ENCODE data around the gene PPP6R1.

The PPP6R1 gene

DNA sequence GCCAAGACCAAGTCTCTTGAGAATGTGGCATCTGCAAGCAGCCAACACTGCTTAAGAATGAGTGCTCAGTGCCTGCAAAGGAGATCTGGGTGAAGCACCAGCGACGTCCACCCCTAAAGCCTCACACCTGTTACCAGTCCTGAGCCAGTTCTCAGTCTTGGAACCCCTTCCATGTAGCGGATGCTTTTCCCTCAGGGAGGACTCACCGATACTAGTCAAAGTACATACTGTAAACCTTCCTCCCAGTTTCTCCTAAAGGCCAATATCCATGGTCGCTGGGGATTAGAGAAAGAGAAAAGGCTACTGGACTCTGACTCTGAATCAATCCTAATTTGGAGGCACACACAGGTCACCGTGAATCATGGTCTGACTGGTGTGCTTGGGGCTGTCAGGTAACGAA lies 45.3 kb downstream of the PPP6R1 start:
- Histone ChIP-seq H2BK120ac (ENCODE audit: insufficient read depth, low read length, poor library complexity) (no peak overlapping the region), H3K23ac (ENCODE audit: low read length) (no peak overlapping the region), H2BK5ac (ENCODE audit: low read depth, low read length, poor library complexity) (no peak overlapping the region), H4K12ac (ENCODE audit: low read depth, low read length) (no peak overlapping the region), H3K27me3 (ENCODE audit: insufficient read depth, low read length) (no peaks in the 10 kb centered on the region), H4K91ac (ENCODE audit: low read depth, low read length) (no peak overlapping the region), H4K8ac (ENCODE audit: low read depth, low read length) (no peak overlapping the region), H3K9me3 (ENCODE audit: insufficient read depth, low read depth, low read length) (peaks cover 2% of the 10 kb centered on the region), H3K9ac (ENCODE audit: low read length) (no peak overlapping the region), H3K4me1 (ENCODE audit: control insufficient read depth in 1 of 2, insufficient read depth in 2 of 2, low read length in 2 of 2) (peaks cover 5 to 6% of the 10 kb centered on the region in 2 experiments), H3K79me2 (ENCODE audit: control insufficient read depth, insufficient read depth, low read length, poor library complexity) (no peaks in the 10 kb centered on the region), H3K4ac (ENCODE audit: low read depth, low read length) (no peak overlapping the region), H2AFZ (ENCODE audit: insufficient read depth, low read length, poor library complexity) (no peak overlapping the region), H2BK12ac (ENCODE audit: low read length) (no peak overlapping the region), H2AK5ac (ENCODE audit: low read length) (no peak overlapping the region), H3K4me3 (ENCODE audit: low read depth, low read length) (no peak overlapping the region), H3K18ac (ENCODE audit: low read length) (no peak overlapping the region), H3K14ac (ENCODE audit: low read length) (no peak overlapping the region), H3K79me1 (ENCODE audit: low read length) (peaks cover 3% of the 10 kb centered on the region), H3K4me2 (ENCODE audit: low read length) (no peak overlapping the region), H3K36me3 (ENCODE audit: control insufficient read depth in 1 of 2, insufficient read depth in 2 of 2, low read length in 2 of 2) (no peaks in the 10 kb centered on the region), H3K27ac (ENCODE audit: low read depth, low read length) (no peak overlapping the region)
- no peak for DNase-seq
- no CpG with 5 or more reads among the region's 7 CpGs for WGBS (ENCODE audit: extremely low coverage, insufficient coverage, insufficient read length)

DNA sequence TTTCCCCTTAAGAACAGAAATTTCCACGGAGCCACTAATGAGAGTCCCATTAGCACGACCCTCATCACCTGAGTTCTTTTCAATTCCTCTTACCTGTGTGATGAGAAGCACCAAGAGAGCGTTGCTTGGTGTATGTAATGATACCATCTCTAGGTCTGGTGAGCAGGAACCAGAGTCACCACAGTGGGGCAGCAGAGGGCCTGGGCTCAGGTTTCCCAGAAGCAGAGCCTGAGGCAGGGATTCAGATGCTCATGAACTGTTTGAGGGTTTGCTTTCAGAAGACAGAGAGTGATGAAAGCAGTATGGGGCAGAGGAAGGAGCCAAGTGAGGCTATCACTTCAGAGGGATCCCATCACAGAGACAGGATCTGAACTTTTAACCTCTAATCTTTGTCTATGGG lies 46.4 kb downstream of the PPP6R1 start:
- no CpG with 5 or more reads among the region's 3 CpGs for WGBS (ENCODE audit: extremely low coverage, insufficient coverage, insufficient read length)
- H3K27me3 ChIP-seq (ENCODE audit: insufficient read depth, low read length), result no peaks in the 10 kb centered on the region

DNA sequence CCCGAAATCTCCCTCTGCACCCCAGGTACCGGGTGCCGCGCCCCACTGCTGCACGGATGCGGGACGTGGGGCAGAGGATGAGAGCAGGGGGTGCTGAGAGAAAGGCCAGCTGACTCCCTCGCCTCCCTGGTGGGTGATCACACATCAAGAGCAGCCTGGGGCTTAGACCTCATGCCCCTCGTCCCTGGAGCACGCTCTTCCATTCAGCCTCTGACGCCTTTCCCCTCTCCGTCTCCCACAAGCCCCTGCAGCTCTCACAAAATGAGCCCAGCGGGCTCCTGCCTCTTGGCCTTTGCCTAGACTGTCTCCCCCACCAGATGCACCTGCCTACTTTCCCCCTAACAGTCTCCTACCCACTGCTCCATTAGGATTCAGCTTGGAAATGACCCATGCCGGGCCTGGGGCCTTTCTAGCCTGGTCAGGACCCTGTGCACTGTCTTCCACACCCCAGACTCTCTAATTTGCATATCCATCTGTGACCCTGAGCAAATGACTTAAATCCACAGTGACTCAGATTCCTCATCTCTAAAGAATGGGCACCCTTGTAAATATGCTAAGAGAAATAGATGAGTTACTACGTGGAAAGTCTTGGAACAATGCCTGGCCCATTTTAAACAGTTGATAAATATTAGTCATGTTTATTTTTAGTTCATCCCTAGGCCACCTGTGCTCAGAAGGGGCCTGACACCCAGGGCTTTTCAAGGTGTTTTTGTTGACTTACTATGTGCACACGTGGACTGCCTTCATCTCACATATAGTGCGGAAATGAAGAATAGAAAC lies 48.9 kb downstream of the PPP6R1 start:
- Histone ChIP-seq H3K4me1 (ENCODE audit: control insufficient read depth in 1 of 2, insufficient read depth in 2 of 2, low read length in 2 of 2) (peaks cover 0 to 5% of the 10 kb centered on the region in 2 experiments), H3K27me3 (ENCODE audit: insufficient read depth, low read length) (no peaks in the 10 kb centered on the region), H4K12ac (ENCODE audit: low read depth, low read length) (no peak overlapping the region), H2AK5ac (ENCODE audit: low read length) (no peak overlapping the region), H2BK12ac (ENCODE audit: low read length) (no peak overlapping the region), H3K79me1 (ENCODE audit: low read length) (no peaks in the 10 kb centered on the region), H3K4me3 (ENCODE audit: low read depth, low read length) (no peak overlapping the region), H3K4me2 (ENCODE audit: low read length) (no peak overlapping the region), H3K79me2 (ENCODE audit: control insufficient read depth, insufficient read depth, low read length, poor library complexity) (no peaks in the 10 kb centered on the region), H3K9me3 (ENCODE audit: insufficient read depth, low read depth, low read length) (peaks cover 2% of the 10 kb centered on the region), H2AFZ (ENCODE audit: insufficient read depth, low read length, poor library complexity) (no peak overlapping the region), H4K8ac (ENCODE audit: low read depth, low read length) (no peak overlapping the region), H3K27ac (ENCODE audit: low read depth, low read length) (no peak overlapping the region), H4K91ac (ENCODE audit: low read depth, low read length) (no peak overlapping the region), H2BK120ac (ENCODE audit: insufficient read depth, low read length, poor library complexity) (no peak overlapping the region), H3K36me3 (ENCODE audit: control insufficient read depth in 1 of 2, insufficient read depth in 2 of 2, low read length in 2 of 2) (no peaks in the 10 kb centered on the region), H3K14ac (ENCODE audit: low read length) (no peak overlapping the region), H2BK5ac (ENCODE audit: low read depth, low read length, poor library complexity) (no peak overlapping the region), H3K18ac (ENCODE audit: low read length) (no peak overlapping the region), H3K4ac (ENCODE audit: low read depth, low read length) (no peak overlapping the region), H3K23ac (ENCODE audit: low read length) (no peak overlapping the region), H3K9ac (ENCODE audit: low read length) (no peak overlapping the region)
- no peak for DNase-seq
- WGBS (ENCODE audit: extremely low coverage, insufficient coverage, insufficient read length), result no CpG with 5 or more reads among the region's 17 CpGs

More for the DNA sequence above, 46.4 kb downstream of the PPP6R1 start:
- Histone ChIP-seq H3K9ac (ENCODE audit: low read length) (no peak overlapping the region), H4K8ac (ENCODE audit: low read depth, low read length) (no peak overlapping the region), H2BK12ac (ENCODE audit: low read length) (no peak overlapping the region), H4K91ac (ENCODE audit: low read depth, low read length) (no peak overlapping the region), H2AK5ac (ENCODE audit: low read length) (no peak overlapping the region), H3K18ac (ENCODE audit: low read length) (no peak overlapping the region), H2BK5ac (ENCODE audit: low read depth, low read length, poor library complexity) (no peak overlapping the region), H3K79me1 (ENCODE audit: low read length) (peaks cover 3% of the 10 kb centered on the region), H3K27ac (ENCODE audit: low read depth, low read length) (no peak overlapping the region), H3K4me1 (ENCODE audit: control insufficient read depth in 1 of 2, insufficient read depth in 2 of 2, low read length in 2 of 2) (peaks cover 5 to 6% of the 10 kb centered on the region in 2 experiments), H2BK120ac (ENCODE audit: insufficient read depth, low read length, poor library complexity) (no peak overlapping the region), H3K36me3 (ENCODE audit: control insufficient read depth in 1 of 2, insufficient read depth in 2 of 2, low read length in 2 of 2) (no peaks in the 10 kb centered on the region), H3K4ac (ENCODE audit: low read depth, low read length) (no peak overlapping the region), H3K4me2 (ENCODE audit: low read length) (no peak overlapping the region), H3K9me3 (ENCODE audit: insufficient read depth, low read depth, low read length) (peaks cover 2% of the 10 kb centered on the region), H2AFZ (ENCODE audit: insufficient read depth, low read length, poor library complexity) (no peak overlapping the region), H4K12ac (ENCODE audit: low read depth, low read length) (no peak overlapping the region), H3K23ac (ENCODE audit: low read length) (no peak overlapping the region), H3K4me3 (ENCODE audit: low read depth, low read length) (no peak overlapping the region), H3K79me2 (ENCODE audit: control insufficient read depth, insufficient read depth, low read length, poor library complexity) (no peaks in the 10 kb centered on the region), H3K14ac (ENCODE audit: low read length) (no peak overlapping the region)
- peak; percentile 83 to 88 for DNase-seq

DNA sequence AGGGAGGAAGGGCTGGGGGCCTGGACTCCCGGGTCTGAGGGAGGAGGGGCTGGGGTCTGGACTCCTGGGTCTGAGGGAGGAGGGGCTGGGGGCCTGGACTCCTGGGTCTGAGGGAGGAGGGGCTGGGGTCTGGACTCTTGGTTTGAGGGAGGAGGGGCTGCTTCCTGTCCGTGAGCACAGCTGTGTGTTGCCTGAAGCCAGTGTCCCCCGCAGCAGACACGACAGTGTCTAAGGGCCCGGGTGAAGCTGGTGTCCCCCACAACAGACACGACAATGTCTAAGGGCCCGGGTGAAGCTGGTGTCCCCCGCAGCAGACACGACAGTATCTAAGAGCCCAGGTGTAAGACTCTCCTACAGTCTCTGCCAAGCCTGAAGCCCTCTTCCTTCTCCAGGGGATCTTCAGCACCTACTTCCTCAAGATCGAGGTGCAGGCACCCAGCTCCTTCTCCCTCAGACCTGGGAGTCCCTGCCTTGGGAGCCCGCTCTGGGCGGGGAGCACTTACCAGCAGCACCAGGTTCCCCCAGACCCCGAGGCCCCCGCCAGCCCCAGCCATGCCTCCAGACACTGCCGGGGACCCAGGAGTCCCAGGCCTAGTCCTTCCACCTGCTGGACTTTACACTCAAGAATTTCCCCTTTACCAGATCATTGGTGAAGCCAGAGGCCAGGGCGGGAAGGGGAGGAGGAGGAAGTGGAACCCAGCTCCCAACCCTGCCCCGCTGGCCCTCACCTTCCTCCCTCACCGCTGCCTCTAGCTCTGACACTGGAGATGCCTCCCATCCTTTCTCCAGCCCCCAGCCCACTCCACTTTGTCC lies 49.7 kb downstream of the PPP6R1 start, which contains the start of gene PTPRH:
Gene PTPRH (minus strand): TSS at position 622 of the 813 bp plus-strand sequence. CDS start 68 bp downstream, at position 554.
- Histone ChIP-seq H2BK5ac (ENCODE audit: low read depth, low read length, poor library complexity) (no peak within 1 kb of the TSS), H3K4me2 (ENCODE audit: low read length) (no peak within 1 kb of the TSS), H2AFZ (ENCODE audit: insufficient read depth, low read length, poor library complexity) (no peak within 1 kb of the TSS), H3K79me2 (ENCODE audit: control insufficient read depth, insufficient read depth, low read length, poor library complexity) (no peaks in the 10 kb centered on the region), H3K9ac (ENCODE audit: low read length) (no peak within 1 kb of the TSS), H3K36me3 (ENCODE audit: control insufficient read depth in 1 of 2, insufficient read depth in 2 of 2, low read length in 2 of 2) (no peaks in the 10 kb centered on the region), H3K18ac (ENCODE audit: low read length) (no peak within 1 kb of the TSS), H2BK120ac (ENCODE audit: insufficient read depth, low read length, poor library complexity) (no peak within 1 kb of the TSS), H3K4me3 (ENCODE audit: low read depth, low read length) (no peak within 1 kb of the TSS), H3K9me3 (ENCODE audit: insufficient read depth, low read depth, low read length) (peaks cover 2% of the 10 kb centered on the region), H4K12ac (ENCODE audit: low read depth, low read length) (no peak within 1 kb of the TSS), H3K23ac (ENCODE audit: low read length) (no peak within 1 kb of the TSS), H3K14ac (ENCODE audit: low read length) (no peak within 1 kb of the TSS), H3K4ac (ENCODE audit: low read depth, low read length) (no peak within 1 kb of the TSS), H2BK12ac (ENCODE audit: low read length) (no peak within 1 kb of the TSS), H3K27ac (ENCODE audit: low read depth, low read length) (no peak within 1 kb of the TSS), H4K91ac (ENCODE audit: low read depth, low read length) (no peak within 1 kb of the TSS), H4K8ac (ENCODE audit: low read depth, low read length) (no peak within 1 kb of the TSS), H3K79me1 (ENCODE audit: low read length) (no peaks in the 10 kb centered on the region), H3K4me1 (ENCODE audit: control insufficient read depth in 1 of 2, insufficient read depth in 2 of 2, low read length in 2 of 2) (peaks cover 0 to 5% of the 10 kb centered on the region in 2 experiments), H3K27me3 (ENCODE audit: insufficient read depth, low read length) (no peaks in the 10 kb centered on the region), H2AK5ac (ENCODE audit: low read length) (no peak within 1 kb of the TSS)
- no peak for DNase-seq
- WGBS (ENCODE audit: extremely low coverage, insufficient coverage, insufficient read length), result no CpG with 5 or more reads among the region's 18 CpGs

Data from trophoblast cell (in vitro differentiated cells and primary cell).